OCI-LY1 (cell line): ENCODE results near the gene SPDYE2B.
A peak's percentile ranks its signal among the peaks of the same experiment; 100 is the strongest.
"Not testable (repeated sequence)": the region's sequence is repeated elsewhere in the genome, so short reads cannot be mapped to it uniquely, and the experiment has no call there.

Experiments used
- H2AFZ ChIP-seq: fragments of 200-600 bp; sonication (generic), shearing (Covaris generic); 2 replicates; pipeline ENCODE4 v1.6.0; 2014; ENCODE audit warnings: antibody characterized with exemption, mild to moderate bottlenecking, low read length
- H3F3A ChIP-seq: fragments of 200-600 bp; sonication (generic), shearing (Covaris generic); 2 replicates; pipeline ENCODE4 v1.6.0; 2014; ENCODE audit warnings: mild to moderate bottlenecking, antibody characterized with exemption, low read length, moderate library complexity; ENCODE audit not compliant: insufficient read depth
- H3K27ac ChIP-seq: fragments of 200-600 bp; sonication (generic); 2 replicates; pipeline ENCODE4 v1.5.1; 2014; ENCODE audit warnings: low read length, mixed run types, mild to moderate bottlenecking, low read depth; ENCODE audit not compliant: poor library complexity, severe bottlenecking
- H3K27me3 ChIP-seq: fragments of 200-600 bp; sonication (generic); 2 replicates; pipeline ENCODE4 v1.6.0; 2014; ENCODE audit warnings: antibody characterized with exemption, mild to moderate bottlenecking, low read length, moderate library complexity; ENCODE audit not compliant: insufficient read depth
- H3K36me3 ChIP-seq: fragments of 200-600 bp; sonication (generic); 2 replicates; pipeline ENCODE4 v1.6.1; 2014; ENCODE audit warnings: mild to moderate bottlenecking, antibody characterized with exemption, low read length, moderate library complexity, mixed read lengths; ENCODE audit not compliant: insufficient read depth
- H3K4me1 ChIP-seq: fragments of 200-600 bp; sonication (generic); 2 replicates; pipeline ENCODE4 v1.5.1; 2014; ENCODE audit warnings: mild to moderate bottlenecking, low read length, moderate library complexity; ENCODE audit not compliant: insufficient read depth, severe bottlenecking
- H3K4me2 ChIP-seq: fragments of 200-600 bp; sonication (generic), shearing (Covaris generic); 2 replicates; pipeline ENCODE4 v1.6.1; 2014; ENCODE audit warnings: low read length
- H3K4me3 ChIP-seq: fragments of 200-600 bp; sonication (generic); 2 replicates; pipeline ENCODE4 v1.5.1; 2014; ENCODE audit warnings: low read length, low read depth, mild to moderate bottlenecking, mixed read lengths; ENCODE audit not compliant: poor library complexity, severe bottlenecking
- H3K79me2 ChIP-seq: fragments of 200-600 bp; shearing (Covaris generic); 2 replicates; pipeline ENCODE4 v1.6.1; 2016; ENCODE audit warnings: mixed run types, low read length, mixed read lengths; ENCODE audit not compliant: insufficient read depth
- H3K9ac ChIP-seq: fragments of 200-600 bp; sonication (generic), shearing (Covaris generic); 2 replicates; pipeline ENCODE4 v1.6.1; 2014; ENCODE audit warnings: mild to moderate bottlenecking, low read length, mixed read lengths
- H3K9me2 ChIP-seq: fragments of 200-600 bp; sonication (generic), shearing (Covaris generic); 2 replicates; pipeline ENCODE4 v1.6.1; 2014; ENCODE audit warnings: low read depth, mild to moderate bottlenecking, low read length, mixed read lengths
- H3K9me3 ChIP-seq: fragments of 200-600 bp; shearing (Covaris generic); 2 replicates; pipeline ENCODE4 v1.6.1; 2014; ENCODE audit warnings: low read length, mixed read lengths
- H4K20me1 ChIP-seq: fragments of 200-600 bp; sonication (generic), shearing (Covaris generic); 2 replicates; pipeline ENCODE4 v1.6.0; 2016; ENCODE audit warnings: mild to moderate bottlenecking, low read length; ENCODE audit not compliant: insufficient read depth

SPDYE2B gene

DNA sequence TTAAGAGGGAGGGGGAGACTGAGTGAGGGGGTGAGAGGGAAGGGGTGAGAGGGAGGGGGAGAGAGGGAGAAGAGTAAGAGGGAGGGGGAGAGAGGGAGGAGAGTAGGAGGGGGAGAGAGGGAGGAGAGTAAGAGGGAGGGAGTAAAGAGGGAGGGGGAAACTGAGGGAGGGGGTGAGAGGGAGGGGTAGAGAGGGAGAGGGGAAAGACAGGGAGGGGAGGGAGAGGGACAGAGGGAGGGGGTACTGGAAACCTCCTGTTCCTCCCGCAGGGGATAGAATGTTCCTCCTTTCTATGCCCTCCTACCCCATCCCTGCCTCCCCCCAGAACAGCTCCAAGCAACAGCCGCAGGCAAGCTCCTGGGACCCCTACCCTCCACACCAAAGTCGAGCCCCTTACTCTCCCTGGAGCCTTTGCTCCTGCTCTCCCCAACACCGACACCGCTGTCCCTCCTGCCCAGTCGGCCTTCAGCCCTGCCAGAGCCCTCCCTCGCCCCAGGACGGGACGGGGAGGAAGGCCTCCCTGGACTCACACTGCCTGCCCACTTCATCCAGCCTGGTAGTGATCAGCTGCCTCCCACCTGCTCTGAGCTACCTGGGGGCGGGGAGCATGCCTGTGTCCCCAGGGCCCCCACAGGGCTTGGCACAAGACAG lies 38.3 kb upstream of the SPDYE2B start:
- not testable (repeated sequence) for H3K4me3 ChIP-seq, H3K27ac ChIP-seq, H3K9me3 ChIP-seq, H3K36me3 ChIP-seq, H3K4me1 ChIP-seq, H3K4me2 ChIP-seq, H3K79me2 ChIP-seq, H3K9ac ChIP-seq, H2AFZ ChIP-seq, H4K20me1 ChIP-seq, H3K27me3 ChIP-seq, H3F3A ChIP-seq, H3K9me2 ChIP-seq

DNA sequence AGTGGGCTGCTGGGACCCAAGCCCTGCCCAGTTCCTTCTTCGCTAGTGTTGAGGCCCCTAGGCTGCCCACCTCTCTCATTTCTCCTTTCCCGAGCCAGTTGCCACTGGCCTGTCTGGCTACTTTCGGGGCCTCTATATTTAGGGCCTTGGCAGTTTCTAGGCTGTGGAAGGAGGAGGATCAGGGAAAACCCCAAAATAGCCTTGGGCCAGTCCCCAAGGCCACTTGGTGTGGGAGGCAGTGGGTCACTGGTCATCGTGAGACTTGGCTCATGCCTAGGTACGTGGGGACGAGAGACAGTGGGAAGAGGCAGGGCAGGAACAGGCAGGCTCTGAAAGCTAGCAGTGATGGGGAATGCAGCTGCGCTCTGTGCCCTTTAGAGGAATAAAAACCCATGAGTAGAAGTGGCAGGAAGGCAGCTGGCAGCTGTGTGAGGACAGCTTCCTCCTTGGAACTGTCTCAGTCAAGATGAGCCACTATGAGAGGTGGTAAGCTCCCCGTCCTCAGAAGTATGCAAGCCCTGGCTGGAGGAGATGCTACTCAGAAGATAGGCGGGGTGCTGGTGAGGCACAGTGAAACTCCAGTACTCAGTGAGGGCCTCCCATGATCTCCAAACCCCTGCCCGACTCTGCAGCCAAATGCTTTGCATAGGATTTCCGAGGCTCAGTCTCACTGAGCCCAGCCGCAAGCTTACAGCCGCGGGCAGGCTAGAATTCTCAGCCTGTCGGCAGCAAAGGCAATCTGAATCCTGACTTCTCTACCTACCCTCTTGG lies 36.4 kb upstream of the SPDYE2B start:
- not testable (repeated sequence) for H3F3A ChIP-seq, H3K9me3 ChIP-seq, H3K36me3 ChIP-seq, H3K4me2 ChIP-seq, H4K20me1 ChIP-seq, H3K9ac ChIP-seq, H3K4me3 ChIP-seq, H3K79me2 ChIP-seq, H2AFZ ChIP-seq, H3K27me3 ChIP-seq, H3K4me1 ChIP-seq, H3K9me2 ChIP-seq, H3K27ac ChIP-seq

- H3K4me1 ChIP-seq, H3K4me3 ChIP-seq, H3F3A ChIP-seq, H3K79me2 ChIP-seq, H2AFZ ChIP-seq, H4K20me1 ChIP-seq, H3K9me2 ChIP-seq, H3K4me2 ChIP-seq, H3K36me3 ChIP-seq, H3K9ac ChIP-seq, H3K9me3 ChIP-seq, H3K27me3 ChIP-seq, H3K27ac ChIP-seq: not testable (repeated sequence)
These were observed 35.8 kb upstream of the SPDYE2B start for GRCh38 chr7:102614346-102614697.

DNA sequence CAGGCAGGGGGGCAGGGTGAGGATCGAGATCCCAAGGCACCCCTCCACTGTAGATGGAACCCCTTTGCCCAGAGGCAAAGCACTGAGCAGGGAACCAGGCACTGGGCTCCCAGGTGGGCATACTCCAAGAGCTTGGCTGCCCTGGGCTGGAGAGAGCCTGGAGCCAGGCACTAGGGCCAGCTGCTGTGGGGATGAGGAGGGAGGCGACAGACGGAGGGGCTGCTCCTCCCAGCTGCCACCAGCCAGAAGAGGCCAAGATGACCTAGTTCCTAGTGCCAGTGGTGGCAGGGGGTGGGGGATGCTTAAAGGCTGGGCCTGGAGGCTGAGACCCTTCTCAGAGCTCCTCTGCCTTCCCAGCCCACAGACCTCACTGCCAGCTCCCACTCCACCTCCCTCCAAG lies 35.2 kb upstream of the SPDYE2B start:
- H3F3A ChIP-seq, H3K4me2 ChIP-seq, H3K27ac ChIP-seq, H3K9ac ChIP-seq, H3K79me2 ChIP-seq, H4K20me1 ChIP-seq, H3K9me3 ChIP-seq, H3K36me3 ChIP-seq, H3K9me2 ChIP-seq, H2AFZ ChIP-seq, H3K27me3 ChIP-seq, H3K4me1 ChIP-seq, H3K4me3 ChIP-seq: not testable (repeated sequence)

- H3K9me2 ChIP-seq, H3K9ac ChIP-seq, H3K4me1 ChIP-seq, H3K27ac ChIP-seq, H3K4me2 ChIP-seq, H3K36me3 ChIP-seq, H3K79me2 ChIP-seq, H3K27me3 ChIP-seq, H3K9me3 ChIP-seq, H3F3A ChIP-seq, H4K20me1 ChIP-seq, H3K4me3 ChIP-seq, H2AFZ ChIP-seq: not testable (repeated sequence)
These were observed 34.2 kb upstream of the SPDYE2B start for GRCh38 chr7:102615930-102616329.

DNA sequence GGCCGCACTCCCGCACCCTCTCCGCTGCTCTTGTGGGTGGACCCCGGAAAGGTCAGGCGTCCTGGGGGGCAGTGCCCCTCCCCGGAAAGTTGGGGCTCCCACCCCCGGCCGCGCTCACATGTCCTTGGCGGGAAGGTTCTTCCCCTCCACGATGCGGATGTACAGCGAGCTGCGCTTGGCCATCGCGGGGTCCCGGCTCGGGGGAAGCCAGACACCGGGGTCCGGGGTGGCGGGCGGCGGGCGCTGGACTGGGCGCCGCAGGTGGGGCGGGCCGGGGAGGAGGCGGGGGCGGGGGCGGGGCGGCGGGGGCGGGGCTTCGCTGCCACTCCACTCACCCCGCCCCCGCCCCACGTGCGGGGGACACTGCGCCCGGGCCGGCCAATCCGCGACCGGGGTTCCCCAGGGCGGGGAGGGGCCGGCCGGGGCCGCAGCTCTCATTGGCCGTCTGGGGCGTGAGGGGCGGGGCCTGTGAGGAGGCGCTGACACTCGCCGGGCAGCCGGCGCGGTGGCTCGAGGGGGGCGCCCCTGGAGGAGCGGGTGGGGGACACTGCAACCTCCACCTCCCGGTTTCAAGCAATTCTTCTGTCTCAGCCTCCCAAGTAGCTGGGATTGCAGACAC lies 33.5 kb upstream of the SPDYE2B start, which contains the start of gene RASA4:
Gene RASA4 (minus strand): TSS at position 250 of the 619 bp plus-strand sequence. CDS start 67 bp downstream, at position 183.
- H3K9me3 ChIP-seq, H4K20me1 ChIP-seq, H3K27me3 ChIP-seq, H3K79me2 ChIP-seq, H3K9me2 ChIP-seq, H3K27ac ChIP-seq, H2AFZ ChIP-seq, H3K4me1 ChIP-seq, H3K36me3 ChIP-seq, H3K9ac ChIP-seq, H3F3A ChIP-seq: not testable (repeated sequence)
- Histone ChIP-seq H3K4me2 (peak within 1 kb of the TSS; percentile 48; the same call in 1 of the 2 replicates), H3K4me3 (peak within 1 kb of the TSS; percentile 47)

- H3K27ac ChIP-seq, H3K4me1 ChIP-seq: not testable (repeated sequence)
These were observed 32.0 kb upstream of the SPDYE2B start for GRCh38 chr7:102618122-102618521.

More at GRCh38 chr7:102618122-102618521, 32.0 kb upstream of the SPDYE2B start:
- not testable (repeated sequence) for H3K4me3 ChIP-seq, H3F3A ChIP-seq, H3K9me2 ChIP-seq, H3K4me2 ChIP-seq, H2AFZ ChIP-seq, H3K9ac ChIP-seq, H3K9me3 ChIP-seq, H3K79me2 ChIP-seq, H3K27me3 ChIP-seq, H4K20me1 ChIP-seq, H3K36me3 ChIP-seq
